ENCODE data around the gene SMAD2.

SMAD2 gene

DNA sequence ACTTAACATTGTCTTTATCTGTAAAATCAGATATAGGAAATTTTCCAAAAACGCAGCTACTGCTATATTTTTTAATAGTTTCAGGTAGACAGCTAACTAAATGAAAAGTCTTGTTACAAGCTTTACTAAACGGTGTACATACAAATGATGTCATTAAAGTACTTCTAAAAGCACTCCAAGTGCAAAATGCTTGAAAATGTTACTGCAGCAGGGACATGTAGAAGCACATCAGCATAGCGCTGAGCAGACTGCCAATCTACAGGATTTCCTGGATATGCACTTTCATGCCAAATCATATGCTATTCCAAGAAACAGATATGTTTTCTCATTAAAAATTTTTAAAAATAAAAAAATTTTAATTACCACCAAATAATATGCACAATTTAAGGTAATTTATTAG lies 61.7 kb downstream of the SMAD2 start:
- no peak overlapping the region for H3K4me3 ChIP-seq (ENCODE audit: low read length)
- H3K27me3 ChIP-seq (ENCODE audit: control insufficient read depth, insufficient read depth, low read length): no peaks in the 10 kb centered on the region
- H3K4me1 ChIP-seq (ENCODE audit: control insufficient read depth, insufficient read depth, low read length): peaks cover 12% of the 10 kb centered on the region
- no peak overlapping the region for H3K4me2 ChIP-seq (ENCODE audit: low read length)
- H3K9ac ChIP-seq (ENCODE audit: low read depth, low read length): no peak overlapping the region
- no peaks in the 10 kb centered on the region for H3K9me3 ChIP-seq (replicated peaks; ENCODE audit: low read length)
- peaks cover 6% of the 10 kb centered on the region for H3K36me3 ChIP-seq (ENCODE audit: insufficient read depth, low read length)

DNA sequence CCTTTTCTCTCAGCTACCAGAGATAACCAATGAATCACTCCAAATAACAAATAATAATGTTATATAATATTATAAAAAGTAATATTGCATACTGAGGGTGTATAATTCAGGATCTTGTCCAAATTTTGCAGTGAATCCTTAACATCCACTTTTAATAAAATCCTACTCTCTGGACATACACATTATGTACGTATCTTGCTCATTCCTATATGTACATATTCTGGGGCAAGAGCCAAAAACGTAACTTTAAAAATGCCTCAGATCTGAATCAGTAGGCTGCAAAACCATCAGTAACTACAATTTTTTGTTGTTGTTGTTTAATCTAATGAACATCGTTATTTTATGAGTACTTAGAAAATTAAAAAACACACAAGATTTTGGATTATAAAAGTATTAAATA lies 65.3 kb downstream of the SMAD2 start:
- Histone ChIP-seq H3K4me3 (ENCODE audit: low read length) (no peak overlapping the region), H3K27me3 (ENCODE audit: control insufficient read depth, insufficient read depth, low read length) (no peaks in the 10 kb centered on the region), H3K36me3 (ENCODE audit: insufficient read depth, low read length) (peaks cover 11% of the 10 kb centered on the region)

DNA sequence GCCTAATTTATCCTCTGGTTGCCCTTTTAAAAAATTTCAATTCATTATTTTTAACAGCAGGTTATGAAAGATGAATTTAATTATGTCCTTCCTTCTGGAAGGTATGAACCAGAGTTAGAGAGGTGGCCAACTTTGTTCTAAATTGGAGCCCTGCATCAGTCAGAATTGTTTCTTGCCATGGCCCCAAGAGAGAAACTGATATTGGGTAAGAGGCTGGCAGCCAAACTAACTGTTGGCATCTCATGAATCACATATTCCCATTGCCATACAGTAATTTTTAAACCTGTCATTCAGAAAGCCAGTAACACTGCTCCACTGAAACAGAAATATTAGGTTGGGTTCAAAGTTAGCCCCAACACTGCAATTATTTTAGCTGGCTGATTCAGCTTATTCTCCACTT lies 67.4 kb downstream of the SMAD2 start:
- Histone ChIP-seq H3K4me1 (ENCODE audit: control insufficient read depth, insufficient read depth, low read length) (no peaks in the 10 kb centered on the region), H3K36me3 (ENCODE audit: insufficient read depth, low read length) (peaks cover 17% of the 10 kb centered on the region)

More for the DNA sequence above, 65.3 kb downstream of the SMAD2 start:
- Histone ChIP-seq H3K4me1 (ENCODE audit: control insufficient read depth, insufficient read depth, low read length) (no peaks in the 10 kb centered on the region), H3K4me2 (ENCODE audit: low read length) (no peak overlapping the region), H3K9ac (ENCODE audit: low read depth, low read length) (no peak overlapping the region), H3K9me3 (replicated peaks; ENCODE audit: low read length) (no peaks in the 10 kb centered on the region)

DNA sequence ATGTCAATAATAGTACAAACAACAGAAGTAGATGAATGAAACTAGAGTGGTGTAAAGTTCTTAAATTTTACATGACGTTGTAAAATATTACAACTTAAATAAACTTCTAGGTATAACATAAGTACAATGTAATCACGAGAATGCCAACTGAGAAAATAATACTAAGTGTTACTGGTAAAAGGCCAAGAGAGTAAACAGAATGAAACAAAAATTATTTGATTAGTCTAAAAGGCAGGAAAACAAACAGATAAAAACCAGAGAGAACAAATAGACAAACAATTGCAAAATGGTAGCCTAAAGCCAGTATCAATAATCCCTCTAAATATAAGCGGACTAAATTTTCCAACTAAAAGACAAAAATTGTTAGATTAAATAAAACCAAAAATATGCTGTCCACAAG lies 71.9 kb downstream of the SMAD2 start:
- Histone ChIP-seq H3K4me3 (ENCODE audit: low read length) (no peak overlapping the region), H3K27me3 (ENCODE audit: control insufficient read depth, insufficient read depth, low read length) (no peaks in the 10 kb centered on the region), H3K9ac (ENCODE audit: low read depth, low read length) (no peak overlapping the region), H3K9me3 (replicated peaks; ENCODE audit: low read length) (peaks cover 9% of the 10 kb centered on the region), H3K36me3 (ENCODE audit: insufficient read depth, low read length) (peaks cover 22% of the 10 kb centered on the region), H3K4me1 (ENCODE audit: control insufficient read depth, insufficient read depth, low read length) (no peaks in the 10 kb centered on the region), H3K4me2 (ENCODE audit: low read length) (no peak overlapping the region)

More for the DNA sequence above, 67.4 kb downstream of the SMAD2 start:
- no peak overlapping the region for H3K9ac ChIP-seq (ENCODE audit: low read depth, low read length)
- H3K27me3 ChIP-seq (ENCODE audit: control insufficient read depth, insufficient read depth, low read length): no peaks in the 10 kb centered on the region
- no peak overlapping the region for H3K4me2 ChIP-seq (ENCODE audit: low read length)
- H3K9me3 ChIP-seq (replicated peaks; ENCODE audit: low read length): peaks cover 6% of the 10 kb centered on the region
- H3K4me3 ChIP-seq (ENCODE audit: low read length): no peak overlapping the region

DNA sequence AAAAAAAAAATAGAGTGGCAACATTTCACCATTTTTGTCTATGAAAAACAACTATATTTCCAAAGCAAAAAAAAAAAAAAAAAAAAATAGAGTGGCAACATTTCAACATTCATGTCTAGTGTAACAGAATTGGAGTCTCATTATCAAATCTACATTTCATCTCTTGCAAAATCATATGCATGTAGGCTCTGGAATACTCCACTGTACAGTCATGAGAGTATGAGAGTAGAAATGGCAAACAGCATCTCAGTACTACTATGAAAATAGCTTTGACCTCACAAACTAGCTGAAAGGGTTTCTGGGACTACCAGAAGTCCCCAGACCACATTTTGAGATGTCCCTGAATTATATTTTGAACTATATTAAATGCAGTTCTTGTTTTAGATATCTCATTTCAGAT lies 82.8 kb downstream of the SMAD2 start:
- no peaks in the 10 kb centered on the region for H3K9me3 ChIP-seq (replicated peaks; ENCODE audit: low read length)
- no peak overlapping the region for H3K4me3 ChIP-seq (ENCODE audit: low read length)
- H3K9ac ChIP-seq (ENCODE audit: low read depth, low read length): no peak overlapping the region
- H3K4me2 ChIP-seq (ENCODE audit: low read length): no peak overlapping the region
- H3K27me3 ChIP-seq (ENCODE audit: control insufficient read depth, insufficient read depth, low read length): no peaks in the 10 kb centered on the region
- H3K4me1 ChIP-seq (ENCODE audit: control insufficient read depth, insufficient read depth, low read length): no peaks in the 10 kb centered on the region
- H3K36me3 ChIP-seq (ENCODE audit: insufficient read depth, low read length): peaks cover 28% of the 10 kb centered on the region

DNA sequence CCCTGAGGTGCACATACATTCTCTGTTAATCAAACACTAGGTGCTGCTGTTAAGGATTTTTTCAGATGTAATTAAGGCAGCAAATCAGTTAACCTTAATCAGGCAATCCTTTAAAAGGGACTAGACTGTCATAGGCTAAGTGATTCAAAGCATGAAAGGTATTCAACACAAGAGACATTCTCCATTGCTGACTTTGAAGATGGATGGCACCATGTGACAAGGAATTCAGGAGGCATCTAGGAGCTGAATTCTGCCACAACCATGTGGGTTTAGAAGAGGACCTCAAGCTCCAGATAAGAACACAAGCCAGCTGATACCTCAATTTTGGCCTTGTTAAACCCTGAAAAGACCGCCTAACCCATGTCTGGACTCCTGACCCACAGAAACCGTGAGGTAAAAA lies 84.0 kb downstream of the SMAD2 start:
- Histone ChIP-seq H3K4me1 (ENCODE audit: control insufficient read depth, insufficient read depth, low read length) (no peaks in the 10 kb centered on the region), H3K9ac (ENCODE audit: low read depth, low read length) (no peak overlapping the region), H3K4me3 (ENCODE audit: low read length) (no peak overlapping the region), H3K9me3 (replicated peaks; ENCODE audit: low read length) (no peaks in the 10 kb centered on the region), H3K4me2 (ENCODE audit: low read length) (no peak overlapping the region), H3K27me3 (ENCODE audit: control insufficient read depth, insufficient read depth, low read length) (no peaks in the 10 kb centered on the region), H3K36me3 (ENCODE audit: insufficient read depth, low read length) (peaks cover 34% of the 10 kb centered on the region)

DNA sequence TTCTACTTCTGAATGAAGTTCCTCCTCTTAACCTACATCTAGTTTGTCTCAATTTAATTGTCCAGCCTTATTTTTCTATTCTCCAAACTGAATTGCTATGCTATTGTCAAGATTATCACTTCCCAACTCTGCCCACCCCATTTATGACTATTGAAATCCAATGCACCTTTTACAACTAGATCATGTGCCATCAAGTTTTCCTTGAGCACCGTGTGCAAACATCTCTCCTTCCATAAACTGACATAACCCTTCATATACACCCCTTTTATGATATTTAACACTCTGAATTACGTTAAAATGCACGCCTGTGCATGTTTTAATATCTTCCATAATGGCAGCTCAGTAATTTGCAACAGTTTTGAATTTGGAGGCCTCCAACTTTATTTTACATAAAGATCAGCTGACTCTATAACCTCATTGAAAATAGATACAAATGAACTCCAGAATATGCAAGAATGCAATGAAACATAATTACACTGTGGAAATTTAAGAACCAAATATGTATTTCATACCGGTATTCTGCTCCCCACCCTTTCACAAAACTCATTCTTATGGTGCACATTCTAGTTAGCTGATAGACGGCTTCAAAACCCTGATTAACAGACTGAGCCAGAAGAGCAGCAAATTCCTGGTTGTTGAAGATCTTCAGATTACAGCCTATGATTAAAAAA lies 85.5 kb downstream of the SMAD2 start:
- H3K9me3 ChIP-seq (replicated peaks; ENCODE audit: low read length): no peaks in the 10 kb centered on the region
- H3K4me1 ChIP-seq (ENCODE audit: control insufficient read depth, insufficient read depth, low read length): no peaks in the 10 kb centered on the region
- peaks cover 33% of the 10 kb centered on the region for H3K36me3 ChIP-seq (ENCODE audit: insufficient read depth, low read length)
- no peak overlapping the region for H3K4me2 ChIP-seq (ENCODE audit: low read length)
- H3K9ac ChIP-seq (ENCODE audit: low read depth, low read length): no peak overlapping the region
- H3K27me3 ChIP-seq (ENCODE audit: control insufficient read depth, insufficient read depth, low read length): no peaks in the 10 kb centered on the region
- no peak overlapping the region for H3K4me3 ChIP-seq (ENCODE audit: low read length)

DNA sequence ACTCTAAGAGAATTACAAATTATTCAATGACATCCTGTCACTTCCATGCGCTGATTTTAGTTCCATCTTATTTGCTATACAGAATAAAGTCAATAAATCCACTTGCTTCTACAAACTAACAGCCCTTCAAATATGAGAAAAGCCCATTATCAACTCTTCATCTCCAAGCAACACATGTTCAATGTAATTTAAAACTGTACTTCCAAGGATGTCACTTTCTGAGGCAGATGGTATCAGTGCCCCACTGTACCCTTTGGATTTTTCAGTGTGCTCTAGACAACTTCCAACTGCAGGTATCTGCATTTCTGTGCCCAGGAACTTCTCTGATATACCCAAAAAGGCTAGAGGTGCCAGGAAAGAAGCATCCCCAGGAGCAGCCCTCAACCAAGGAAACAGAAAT lies 87.6 kb downstream of the SMAD2 start:
- H3K9me3 ChIP-seq (replicated peaks; ENCODE audit: low read length): no peaks in the 10 kb centered on the region
- H3K4me2 ChIP-seq (ENCODE audit: low read length): no peak overlapping the region
- peaks cover 39% of the 10 kb centered on the region for H3K36me3 ChIP-seq (ENCODE audit: insufficient read depth, low read length)
- no peaks in the 10 kb centered on the region for H3K27me3 ChIP-seq (ENCODE audit: control insufficient read depth, insufficient read depth, low read length)
- no peak overlapping the region for H3K4me3 ChIP-seq (ENCODE audit: low read length)
- no peaks in the 10 kb centered on the region for H3K4me1 ChIP-seq (ENCODE audit: control insufficient read depth, insufficient read depth, low read length)
- H3K9ac ChIP-seq (ENCODE audit: low read depth, low read length): no peak overlapping the region

DNA sequence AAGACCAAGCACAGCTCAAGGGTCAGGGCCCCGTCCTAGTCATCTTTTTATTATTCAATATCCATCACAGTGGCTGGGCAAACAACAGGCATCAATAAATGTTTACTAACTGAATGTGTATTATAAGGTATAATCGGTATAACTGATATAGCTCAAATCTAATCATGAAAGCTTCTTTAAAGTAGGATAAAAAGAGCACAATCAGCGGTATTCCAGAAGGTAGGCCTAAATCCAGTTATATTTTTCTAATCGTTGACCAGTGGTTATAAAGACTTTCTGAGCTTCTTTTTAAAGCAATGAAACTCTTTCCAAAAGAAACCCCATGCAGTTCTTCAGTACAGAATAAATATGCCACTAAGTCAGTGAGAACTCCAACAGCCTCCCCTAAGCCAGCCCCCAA lies 92.1 kb downstream of the SMAD2 start:
- Histone ChIP-seq H3K36me3 (ENCODE audit: insufficient read depth, low read length) (peaks cover 23% of the 10 kb centered on the region), H3K9me3 (replicated peaks; ENCODE audit: low read length) (no peaks in the 10 kb centered on the region), H3K9ac (ENCODE audit: low read depth, low read length) (no peak overlapping the region), H3K4me2 (ENCODE audit: low read length) (no peak overlapping the region), H3K27me3 (ENCODE audit: control insufficient read depth, insufficient read depth, low read length) (no peaks in the 10 kb centered on the region), H3K4me3 (ENCODE audit: low read length) (no peak overlapping the region), H3K4me1 (ENCODE audit: control insufficient read depth, insufficient read depth, low read length) (no peaks in the 10 kb centered on the region)

DNA sequence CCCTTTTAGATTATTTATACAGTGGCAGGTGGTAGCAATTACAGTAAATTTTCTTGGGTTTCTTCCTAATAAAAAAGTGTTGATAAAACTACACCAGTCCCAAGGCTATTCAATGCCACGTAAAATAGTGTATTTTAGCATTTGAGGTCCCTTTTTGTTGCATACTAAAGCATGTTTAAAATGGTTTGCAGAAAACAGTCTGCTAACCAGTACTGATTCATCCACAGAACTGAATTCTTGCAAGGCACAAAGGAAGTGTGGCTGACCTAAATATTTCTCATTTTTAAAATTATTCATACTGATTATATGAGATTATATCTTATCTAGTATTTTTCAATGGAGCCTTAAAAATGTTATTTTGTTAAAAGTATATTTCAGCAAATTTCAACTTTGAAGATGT lies 98.1 kb downstream of the SMAD2 start:
- Histone ChIP-seq H3K4me3 (ENCODE audit: low read length) (no peak overlapping the region), H3K4me2 (ENCODE audit: low read length) (no peak overlapping the region), H3K9me3 (replicated peaks; ENCODE audit: low read length) (no peaks in the 10 kb centered on the region), H3K36me3 (ENCODE audit: insufficient read depth, low read length) (no peaks in the 10 kb centered on the region), H3K9ac (ENCODE audit: low read depth, low read length) (no peak overlapping the region), H3K4me1 (ENCODE audit: control insufficient read depth, insufficient read depth, low read length) (no peaks in the 10 kb centered on the region), H3K27me3 (ENCODE audit: control insufficient read depth, insufficient read depth, low read length) (no peaks in the 10 kb centered on the region)

DNA sequence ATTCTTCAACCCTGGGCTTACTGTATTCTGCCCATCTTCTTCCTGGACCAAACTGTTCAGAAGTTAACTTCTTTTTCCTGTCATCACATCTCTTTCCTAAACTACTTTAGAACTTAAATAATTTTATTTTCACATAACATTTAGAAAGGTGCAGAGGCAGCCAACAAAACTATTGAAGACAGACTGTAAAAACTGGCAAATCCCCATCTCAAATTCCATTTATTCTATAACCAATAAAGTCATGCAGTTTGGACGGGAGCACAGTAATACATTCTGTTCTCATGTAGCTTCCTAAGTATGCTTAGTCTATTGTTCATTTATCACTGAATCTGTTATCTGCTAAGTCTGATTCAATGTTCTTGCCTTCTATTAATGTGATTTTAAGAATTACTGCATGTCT lies 99.1 kb downstream of the SMAD2 start:
- H3K4me1 ChIP-seq (ENCODE audit: control insufficient read depth, insufficient read depth, low read length): no peaks in the 10 kb centered on the region
- no peaks in the 10 kb centered on the region for H3K36me3 ChIP-seq (ENCODE audit: insufficient read depth, low read length)
- H3K4me2 ChIP-seq (ENCODE audit: low read length): no peak overlapping the region
- H3K4me3 ChIP-seq (ENCODE audit: low read length): no peak overlapping the region
- H3K9ac ChIP-seq (ENCODE audit: low read depth, low read length): no peak overlapping the region
- H3K27me3 ChIP-seq (ENCODE audit: control insufficient read depth, insufficient read depth, low read length): no peaks in the 10 kb centered on the region
- H3K9me3 ChIP-seq (replicated peaks; ENCODE audit: low read length): no peaks in the 10 kb centered on the region

DNA sequence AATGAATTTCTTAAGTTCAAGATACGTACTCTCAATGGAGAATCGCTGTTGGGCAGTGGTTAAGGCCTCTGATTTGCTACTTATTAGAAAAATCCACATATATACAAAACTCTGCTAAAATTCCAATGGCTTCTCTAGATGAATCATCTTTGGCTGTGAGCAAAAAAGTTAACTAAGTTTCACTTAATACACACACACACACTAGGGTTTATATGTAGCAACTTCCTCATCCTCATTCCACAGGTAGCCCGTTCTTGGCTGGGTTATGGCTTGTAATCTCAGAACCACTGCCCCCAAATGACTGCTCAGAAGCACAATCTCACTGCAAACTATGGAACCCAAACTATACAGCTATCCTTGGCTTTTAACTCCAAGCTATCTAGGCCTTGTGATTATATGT lies 99.7 kb downstream of the SMAD2 start:
- H3K4me3 ChIP-seq (ENCODE audit: low read length): no peak overlapping the region
- no peaks in the 10 kb centered on the region for H3K9me3 ChIP-seq (replicated peaks; ENCODE audit: low read length)
- no peak overlapping the region for H3K4me2 ChIP-seq (ENCODE audit: low read length)
- no peaks in the 10 kb centered on the region for H3K27me3 ChIP-seq (ENCODE audit: control insufficient read depth, insufficient read depth, low read length)
- H3K4me1 ChIP-seq (ENCODE audit: control insufficient read depth, insufficient read depth, low read length): no peaks in the 10 kb centered on the region
- no peak overlapping the region for H3K9ac ChIP-seq (ENCODE audit: low read depth, low read length)
- no peaks in the 10 kb centered on the region for H3K36me3 ChIP-seq (ENCODE audit: insufficient read depth, low read length)

All from skeletal muscle satellite cell (primary cell).